ENCODE measurements around the gene CTBP1. TPM values are rescaled to one million over a fixed set of nuclear protein-coding genes. Genes with fewer than 3 reads are reported as not detected.

Gene CTBP1
- polyA plus RNA-seq, 3 donors: 21.3 to 226 (median 42.1) TPM

DNA sequence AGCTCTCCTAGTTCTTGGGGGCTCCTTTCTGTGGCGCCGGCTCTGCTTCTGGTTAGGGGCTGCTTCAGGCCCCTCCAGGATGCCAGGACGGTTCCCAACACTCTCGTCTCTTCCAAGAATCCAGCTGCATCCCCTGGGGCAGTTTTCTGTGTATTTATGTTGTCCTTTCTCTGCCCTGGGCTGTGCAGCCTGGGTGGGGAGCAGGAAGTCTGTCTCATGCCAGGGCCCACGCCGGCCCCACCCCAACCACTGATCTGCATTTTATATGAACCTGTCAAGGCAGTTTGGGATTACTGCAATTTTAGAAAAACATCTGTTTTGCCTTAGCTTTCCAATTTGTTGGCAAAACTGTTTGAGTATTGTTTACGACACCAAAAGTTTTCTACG lies 14.6 kb downstream of the CTBP1 start:
- no peak overlapping the region for H3K4me3 Mint-ChIP-seq
- Histone ChIP-seq H3K27ac (ENCODE audit: low read depth in 1 of 2, low read length in 2 of 2) (no peak overlapping the region), H3K9me3 (replicated peaks in 1 of 2; ENCODE audit: control insufficient read depth in 1 of 2, insufficient read depth in 1 of 2, low read length in 2 of 2) (no peaks in the 10 kb centered on the region), H3K4me2 (replicated peaks; ENCODE audit: extremely low read depth, low read length, poor library complexity, severe bottlenecking) (no peak overlapping the region), H3K9ac (ENCODE audit: insufficient read depth, low read length, poor library complexity, severe bottlenecking) (no peak overlapping the region), H2AFZ (ENCODE audit: insufficient read depth, low read depth, low read length, poor library complexity, severe bottlenecking) (no peak overlapping the region), H3K4me3 (replicated peaks in 1 of 3; ENCODE audit: low read depth in 2 of 3, low read length in 3 of 3) (no peak overlapping the region), H3K36me3 (replicated peaks in 1 of 2; ENCODE audit: control insufficient read depth in 1 of 2, insufficient read depth in 2 of 2, low read length in 2 of 2) (peaks cover 88 to 100% of the 10 kb centered on the region in 2 donors), H3K4me1 (ENCODE audit: control insufficient read depth in 1 of 2, insufficient read depth in 2 of 2, low read length in 2 of 2) (no peaks in the 10 kb centered on the region), H4K20me1 (ENCODE audit: insufficient read depth, low read length) (peaks cover 98% of the 10 kb centered on the region), H3K79me2 (ENCODE audit: insufficient read depth, low read length) (peaks cover 36% of the 10 kb centered on the region), H3K27me3 (ENCODE audit: control insufficient read depth in 2 of 2, insufficient read depth in 2 of 2, low read length in 2 of 2) (no peaks in the 10 kb centered on the region)
- peaks cover 65 to 86% of the 10 kb centered on the region in 2 donors for H3K36me3 Mint-ChIP-seq
- peak overlapping the region in 4 of 7 donors; percentile 40 to 74 (median 54) for H3K27ac Mint-ChIP-seq
- no peaks in the 10 kb centered on the region for H3K4me1 Mint-ChIP-seq
- DNase-seq: no peak
- no peaks in the 10 kb centered on the region for H3K9me3 Mint-ChIP-seq
- no peaks in the 10 kb centered on the region for H3K27me3 Mint-ChIP-seq (ENCODE audit: low read depth in 3 of 3)
- no peak for TF ChIP-seq CTCF (IDR thresholded peaks at IDR 0.05)
- 91% methylated on average over 5 of the region's 8 CpGs for WGBS (ENCODE audit: insufficient coverage)
- intact Hi-C loops (cut with micrococcal nuclease): no loop called here

DNA sequence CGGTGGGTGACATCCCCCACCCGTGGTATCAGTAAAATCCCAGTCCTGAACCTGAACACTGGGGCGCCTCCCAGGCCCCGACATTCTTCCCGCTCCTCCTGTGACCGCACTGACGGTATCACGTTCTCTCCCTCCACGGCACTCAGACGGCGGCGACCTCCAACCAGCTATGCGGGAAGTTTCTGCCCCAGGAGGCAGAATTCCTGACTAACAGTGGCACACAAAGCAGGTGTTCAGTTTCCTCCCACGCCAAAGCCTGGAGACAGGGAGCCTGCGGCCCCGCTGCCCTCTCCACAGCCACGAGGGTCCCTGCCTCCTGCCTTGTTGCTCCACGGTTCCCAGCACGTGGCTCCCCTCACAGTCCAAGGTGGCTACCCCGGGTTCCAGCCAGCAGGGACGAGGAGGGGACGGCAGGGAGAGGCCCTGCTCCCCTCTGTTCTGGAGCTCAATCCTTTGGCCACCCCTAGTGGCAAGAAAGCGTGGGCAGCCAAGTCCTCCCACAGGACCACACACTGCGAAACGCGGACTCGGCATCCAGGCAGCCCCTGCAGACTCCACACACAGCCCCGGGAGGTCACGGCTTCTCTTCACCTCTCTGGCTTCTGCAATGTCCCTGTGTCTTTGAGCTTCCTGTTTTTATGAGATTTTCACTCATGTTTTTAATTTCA lies 15.2 kb downstream of the CTBP1 start:
- H2AFZ ChIP-seq (ENCODE audit: insufficient read depth, low read depth, low read length, poor library complexity, severe bottlenecking): no peak overlapping the region
- Mint-ChIP-seq H3K9me3 (no peaks in the 10 kb centered on the region), H3K4me3 (no peak overlapping the region), H3K27me3 (ENCODE audit: low read depth in 3 of 3) (no peaks in the 10 kb centered on the region), H3K36me3 (peaks cover 63 to 88% of the 10 kb centered on the region in 2 donors), H3K27ac (peak overlapping the region in 4 of 7 donors; percentile 42 to 74 (median 54)), H3K4me1 (no peaks in the 10 kb centered on the region)
- peaks cover 31% of the 10 kb centered on the region for H3K79me2 ChIP-seq (ENCODE audit: insufficient read depth, low read length)
- no peaks in the 10 kb centered on the region for H3K27me3 ChIP-seq (ENCODE audit: control insufficient read depth in 2 of 2, insufficient read depth in 2 of 2, low read length in 2 of 2)
- H3K36me3 ChIP-seq (replicated peaks in 1 of 2; ENCODE audit: control insufficient read depth in 1 of 2, insufficient read depth in 2 of 2, low read length in 2 of 2): peaks cover 88 to 100% of the 10 kb centered on the region in 2 donors
- intact Hi-C loops (cut with micrococcal nuclease): no loop called here
- H3K9me3 ChIP-seq (replicated peaks in 1 of 2; ENCODE audit: control insufficient read depth in 1 of 2, insufficient read depth in 1 of 2, low read length in 2 of 2): no peaks in the 10 kb centered on the region
- peaks cover 98% of the 10 kb centered on the region for H4K20me1 ChIP-seq (ENCODE audit: insufficient read depth, low read length)
- H3K4me3 ChIP-seq (replicated peaks in 1 of 3; ENCODE audit: low read depth in 2 of 3, low read length in 3 of 3): no peak overlapping the region
- H3K27ac ChIP-seq (ENCODE audit: low read depth in 1 of 2, low read length in 2 of 2): no peak overlapping the region
- no peaks in the 10 kb centered on the region for H3K4me1 ChIP-seq (ENCODE audit: control insufficient read depth in 1 of 2, insufficient read depth in 2 of 2, low read length in 2 of 2)
- DNase-seq: no peak
- WGBS (ENCODE audit: insufficient coverage): 93% methylated on average over 29 of the region's 29 CpGs
- H3K4me2 ChIP-seq (replicated peaks; ENCODE audit: extremely low read depth, low read length, poor library complexity, severe bottlenecking): no peak overlapping the region
- no peak overlapping the region for H3K9ac ChIP-seq (ENCODE audit: insufficient read depth, low read length, poor library complexity, severe bottlenecking)
- TF ChIP-seq CTCF (IDR thresholded peaks at IDR 0.05): no peak
